ENCODE data around the gene PEX5. TPM values are rescaled to one million over a fixed set of nuclear protein-coding genes. Genes with fewer than 3 reads are reported as not detected.
"Not testable (repeated sequence)": the region's sequence is repeated elsewhere in the genome, so short reads cannot be mapped to it uniquely, and the experiment has no call there.

Gene PEX5
- total and polyA plus RNA-seq, 8 donors: 14.9 to 37.7 (median 28.8) TPM

DNA sequence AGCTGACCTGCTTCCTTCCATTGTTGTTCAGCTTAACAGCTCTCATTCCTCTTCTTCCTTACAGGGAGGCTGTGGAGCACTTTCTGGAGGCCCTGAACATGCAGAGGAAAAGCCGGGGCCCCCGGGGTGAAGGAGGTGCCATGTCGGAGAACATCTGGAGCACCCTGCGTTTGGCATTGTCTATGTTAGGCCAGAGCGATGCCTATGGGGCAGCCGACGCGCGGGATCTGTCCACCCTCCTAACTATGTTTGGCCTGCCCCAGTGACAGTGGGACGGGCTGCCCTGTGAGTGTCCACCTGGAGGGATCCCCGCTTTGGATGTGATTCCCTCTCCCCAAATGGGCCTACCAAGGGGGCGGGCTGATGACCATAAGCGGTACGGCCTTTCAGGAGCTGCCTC lies 20.5 kb downstream of the PEX5 start:
- no peak for ATAC-seq
- WGBS, 2 donors: 99% methylated on average over 14 of the region's 14 CpGs
- H3K27me3 ChIP-seq: no peaks in the 10 kb centered on the region
- no peak overlapping the region for H3K27ac ChIP-seq
- peaks cover 0 to 50% (median 21%) of the 10 kb centered on the region in 3 donors for H3K36me3 ChIP-seq
- H3K4me1 ChIP-seq: no peaks in the 10 kb centered on the region
- no peak overlapping the region for H3K4me3 ChIP-seq
- intact Hi-C loops (cut with DNase I): no loop called here
- H3K9me3 ChIP-seq: no peaks in the 10 kb centered on the region
- TF ChIP-seq, protein P1, sequence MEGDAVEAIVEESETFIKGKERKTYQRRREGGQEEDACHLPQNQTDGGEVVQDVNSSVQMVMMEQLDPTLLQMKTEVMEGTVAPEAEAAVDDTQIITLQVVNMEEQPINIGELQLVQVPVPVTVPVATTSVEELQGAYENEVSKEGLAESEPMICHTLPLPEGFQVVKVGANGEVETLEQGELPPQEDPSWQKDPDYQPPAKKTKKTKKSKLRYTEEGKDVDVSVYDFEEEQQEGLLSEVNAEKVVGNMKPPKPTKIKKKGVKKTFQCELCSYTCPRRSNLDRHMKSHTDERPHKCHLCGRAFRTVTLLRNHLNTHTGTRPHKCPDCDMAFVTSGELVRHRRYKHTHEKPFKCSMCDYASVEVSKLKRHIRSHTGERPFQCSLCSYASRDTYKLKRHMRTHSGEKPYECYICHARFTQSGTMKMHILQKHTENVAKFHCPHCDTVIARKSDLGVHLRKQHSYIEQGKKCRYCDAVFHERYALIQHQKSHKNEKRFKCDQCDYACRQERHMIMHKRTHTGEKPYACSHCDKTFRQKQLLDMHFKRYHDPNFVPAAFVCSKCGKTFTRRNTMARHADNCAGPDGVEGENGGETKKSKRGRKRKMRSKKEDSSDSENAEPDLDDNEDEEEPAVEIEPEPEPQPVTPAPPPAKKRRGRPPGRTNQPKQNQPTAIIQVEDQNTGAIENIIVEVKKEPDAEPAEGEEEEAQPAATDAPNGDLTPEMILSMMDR (IDR thresholded peaks at IDR 0.05): no peak
- FAIRE-seq: no peak
- DNase-seq: no peak

DNA sequence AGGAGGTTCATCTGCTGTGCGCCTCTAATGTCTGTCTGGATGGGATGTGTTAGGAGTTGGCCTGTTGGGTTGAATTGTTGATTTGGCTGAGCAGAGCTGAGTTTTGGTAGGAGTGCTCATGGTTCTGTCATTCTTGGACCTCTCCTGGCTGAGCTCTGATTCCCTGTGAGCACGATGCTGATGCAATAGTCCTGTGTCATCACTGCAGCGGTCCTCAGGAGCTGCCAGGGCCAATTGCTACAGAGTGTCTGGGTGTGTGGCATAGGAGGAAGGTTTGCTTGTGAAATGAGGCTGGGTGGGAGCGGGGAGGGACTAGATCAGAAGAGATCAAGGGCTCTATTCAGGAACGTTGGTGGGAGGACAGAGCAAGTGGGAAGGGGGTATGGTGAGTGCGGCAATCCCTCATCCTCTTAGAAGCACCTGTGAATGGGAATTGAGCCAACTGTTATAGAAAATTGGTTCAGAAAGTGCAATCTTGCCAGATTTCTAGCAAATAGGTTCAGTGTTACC lies 21.2 kb downstream of the PEX5 start:
- Histone ChIP-seq H3K9me3 (no peaks in the 10 kb centered on the region), H3K27me3 (no peaks in the 10 kb centered on the region), H3K4me3 (no peak overlapping the region), H3K27ac (no peak overlapping the region), H3K36me3 (peaks cover 0 to 49% (median 17%) of the 10 kb centered on the region in 3 donors), H3K4me1 (no peaks in the 10 kb centered on the region)
- 87 to 95% methylated on average over 6 of the region's 6 CpGs for WGBS, 2 donors
- intact Hi-C loops (cut with DNase I): no loop called here
- TF ChIP-seq, protein P1 (IDR thresholded peaks at IDR 0.05): no peak
- no peak for FAIRE-seq
- no peak for DNase-seq
- no peak for ATAC-seq

DNA sequence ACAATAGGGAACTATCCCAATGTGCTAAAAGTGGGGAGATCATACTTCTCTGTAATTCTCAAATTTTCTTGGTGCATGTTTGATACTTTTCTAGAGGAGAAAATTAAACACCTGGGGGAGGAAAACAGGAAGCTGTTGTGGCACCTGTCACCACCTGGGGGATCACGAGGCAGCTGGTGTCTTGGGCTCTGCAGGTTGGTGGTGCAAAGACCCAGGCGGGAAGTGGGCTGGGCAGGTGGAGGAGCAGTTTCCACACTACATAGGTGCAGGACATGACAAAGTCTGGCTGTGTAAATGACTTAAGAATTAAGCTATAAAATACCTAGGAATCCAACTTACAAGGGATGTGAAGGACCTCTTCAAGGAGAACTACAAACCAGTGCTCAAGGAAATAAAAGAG lies 23.2 kb downstream of the PEX5 start:
- Histone ChIP-seq H3K36me3 (peaks cover 0 to 31% (median 14%) of the 10 kb centered on the region in 3 donors), H3K27me3 (no peaks in the 10 kb centered on the region), H3K4me1 (no peaks in the 10 kb centered on the region), H3K9me3 (no peaks in the 10 kb centered on the region), H3K27ac (no peak overlapping the region), H3K4me3 (no peak overlapping the region)
- ATAC-seq (no peak), DNase-seq (no peak), FAIRE-seq (no peak)
- intact Hi-C loops (cut with DNase I): no loop called here
- 95 to 98% methylated on average over 2 of the region's 2 CpGs for WGBS, 2 donors
- TF ChIP-seq, protein P1 (IDR thresholded peaks at IDR 0.05): no peak

DNA sequence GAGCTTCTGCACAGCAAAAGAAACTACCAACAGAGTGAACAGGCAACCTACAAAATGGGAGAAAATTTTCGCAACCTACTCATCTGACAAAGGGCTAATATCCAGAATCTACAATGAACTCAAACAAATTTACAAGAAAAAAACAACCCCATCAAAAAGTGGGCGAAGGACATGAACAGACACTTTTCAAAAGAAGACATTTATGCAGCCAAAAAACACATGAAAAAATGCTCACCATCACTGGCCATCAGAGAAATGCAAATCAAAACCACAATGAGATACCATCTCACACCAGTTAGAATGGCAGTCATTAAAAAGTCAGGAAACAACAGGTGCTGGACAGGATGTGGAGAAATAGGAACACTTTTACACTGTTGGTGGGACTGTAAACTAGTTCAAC lies 24.3 kb downstream of the PEX5 start:
- H3K4me3 ChIP-seq; FAIRE-seq; H3K4me1 ChIP-seq; intact Hi-C loops (cut with DNase I); ATAC-seq; H3K9me3 ChIP-seq; H3K27me3 ChIP-seq; H3K27ac ChIP-seq; DNase-seq: not testable (repeated sequence)
- no CpG with 5 or more reads among the region's 2 CpGs for WGBS, 2 donors
- peaks cover 0 to 20% (median 14%) of the 10 kb centered on the region in 3 donors for H3K36me3 ChIP-seq

DNA sequence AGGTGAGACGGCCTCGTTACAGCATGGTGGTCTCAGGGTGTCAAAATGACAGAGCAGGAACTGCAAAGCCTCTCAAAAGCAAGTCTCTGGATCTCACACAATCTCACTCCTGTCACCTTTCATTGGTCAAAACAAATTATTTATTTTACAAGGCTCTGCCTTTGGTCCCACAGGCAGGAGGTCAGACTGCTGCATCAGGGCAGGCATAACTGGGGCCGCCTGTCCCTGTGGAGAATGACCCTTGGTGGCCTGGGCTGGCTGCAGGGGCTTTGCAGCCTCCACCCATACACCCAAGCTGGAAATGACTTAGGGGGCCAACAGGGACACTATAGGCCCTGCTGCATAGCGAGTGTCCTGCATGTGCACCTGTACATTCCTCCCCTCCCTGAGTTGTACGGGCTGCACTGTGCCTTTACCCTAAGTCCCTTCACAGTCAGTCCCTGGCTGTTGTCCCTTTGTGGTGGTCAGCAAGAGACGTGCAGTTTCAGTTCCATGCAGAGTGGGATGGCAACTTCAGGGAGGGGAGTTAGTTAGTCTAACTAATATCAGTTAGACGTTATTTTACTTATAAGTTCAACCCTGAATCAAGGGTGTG lies 28.1 kb downstream of the PEX5 start:
- no peak for DNase-seq
- TF ChIP-seq, protein P1 (IDR thresholded peaks at IDR 0.05): no peak
- WGBS, 2 donors: 36 to 48% methylated on average over 7 of the region's 7 CpGs
- no peak overlapping the region for H3K27ac ChIP-seq
- H3K4me3 ChIP-seq: no peak overlapping the region
- FAIRE-seq: no peak
- intact Hi-C loops (cut with DNase I): loop anchor here in 1 of 3 donors (5.0 kb wide), 1 partner anchor 425 kb away; no protein-coding TSS in a partner anchor
- H3K9me3 ChIP-seq: no peaks in the 10 kb centered on the region
- H3K36me3 ChIP-seq: no peaks in the 10 kb centered on the region
- ATAC-seq: no peak
- no peaks in the 10 kb centered on the region for H3K4me1 ChIP-seq
- H3K27me3 ChIP-seq: no peaks in the 10 kb centered on the region
